KMS-11 (cell line): ENCODE measurements around the gene HOXC5.
A peak's percentile ranks its signal among the peaks of the same experiment; 100 is the strongest.

ENCODE experiments used
- H2AFZ ChIP-seq: fragments of 200-600 bp; sonication (generic); 2 replicates; pipeline ENCODE4 v1.6.1; 2016; ENCODE audit warnings: antibody characterized with exemption, mixed run types, low read depth
- H3K27ac ChIP-seq: fragments of 200-600 bp; sonication (generic); 2 replicates; pipeline ENCODE4 v1.6.1; 2016; ENCODE audit warnings: mild to moderate bottlenecking, mixed run types
- H3K27me3 ChIP-seq: fragments of 200-600 bp; sonication (generic); 2 replicates; pipeline ENCODE4 v1.6.1; 2017; ENCODE audit warnings: mild to moderate bottlenecking, low read depth, mixed run types, moderate library complexity; ENCODE audit not compliant: insufficient read depth
- H3K36me3 ChIP-seq: fragments of 200-600 bp; sonication (generic); 2 replicates; pipeline ENCODE4 v1.6.1; 2017; ENCODE audit warnings: mild to moderate bottlenecking, mixed run types; ENCODE audit not compliant: insufficient read depth
- H3K4me1 ChIP-seq: fragments of 200-600 bp; sonication (generic); 2 replicates; pipeline ENCODE4 v1.6.1; 2016; ENCODE audit warnings: mild to moderate bottlenecking, low read depth, mixed run types; ENCODE audit not compliant: poor library complexity, severe bottlenecking
- H3K4me2 ChIP-seq: fragments of 200-600 bp; sonication (generic); 2 replicates; pipeline ENCODE4 v1.7.0; 2016; ENCODE audit warnings: mild to moderate bottlenecking, mixed run types
- H3K4me3 ChIP-seq: fragments of 200-600 bp; sonication (generic); IDR thresholded peaks from 2 replicates; pipeline ENCODE4 v1.6.1; 2017; ENCODE audit warnings: low read depth, low read length, mixed read lengths; ENCODE audit not compliant: insufficient read depth
- H3K79me2 ChIP-seq: fragments of 200-600 bp; sonication (generic); 2 replicates; pipeline ENCODE4 v1.6.1; 2016; ENCODE audit warnings: low read depth, mixed run types; ENCODE audit not compliant: insufficient read depth
- H3K9ac ChIP-seq: fragments of 200-600 bp; sonication (generic); 2 replicates; pipeline ENCODE4 v1.6.1; 2016; ENCODE audit warnings: mild to moderate bottlenecking, mixed run types
- H4K20me1 ChIP-seq: fragments of 200-600 bp; sonication (generic); 2 replicates; pipeline ENCODE4 v1.6.1; 2016; ENCODE audit warnings: mild to moderate bottlenecking, mixed run types; ENCODE audit not compliant: insufficient read depth
- TF ChIP-seq, protein P1 (sequence below): fragments of 200-600 bp; sonication (generic); conservative IDR thresholded peaks from 2 replicates; pipeline ENCODE4 v1.6.1; 2017; ENCODE audit warnings: low read depth, mild to moderate bottlenecking, antibody characterized with exemption, low read length, moderate library complexity, mixed read lengths

HOXC5 gene

GRCh38 chr12:54010053-54010971 lies 22.5 kb upstream of the HOXC5 start:
- H3K4me3 ChIP-seq: no peak overlapping the region
- peaks cover 98% of the 10 kb centered on the region for H3K27me3 ChIP-seq

GRCh38 chr12:54010972-54011664 lies 21.7 kb upstream of the HOXC5 start:
- Histone ChIP-seq H3K4me1 (peaks cover 14% of the 10 kb centered on the region), H3K4me2 (peak overlapping the region; percentile 9), H3K79me2 (no peaks in the 10 kb centered on the region), H3K9ac (no peak overlapping the region), H3K36me3 (no peaks in the 10 kb centered on the region), H4K20me1 (no peaks in the 10 kb centered on the region), H3K4me3 (no peak overlapping the region), H2AFZ (no peak overlapping the region), H3K27me3 (peaks cover 98% of the 10 kb centered on the region), H3K27ac (no peak overlapping the region)
- TF ChIP-seq, protein P1, sequence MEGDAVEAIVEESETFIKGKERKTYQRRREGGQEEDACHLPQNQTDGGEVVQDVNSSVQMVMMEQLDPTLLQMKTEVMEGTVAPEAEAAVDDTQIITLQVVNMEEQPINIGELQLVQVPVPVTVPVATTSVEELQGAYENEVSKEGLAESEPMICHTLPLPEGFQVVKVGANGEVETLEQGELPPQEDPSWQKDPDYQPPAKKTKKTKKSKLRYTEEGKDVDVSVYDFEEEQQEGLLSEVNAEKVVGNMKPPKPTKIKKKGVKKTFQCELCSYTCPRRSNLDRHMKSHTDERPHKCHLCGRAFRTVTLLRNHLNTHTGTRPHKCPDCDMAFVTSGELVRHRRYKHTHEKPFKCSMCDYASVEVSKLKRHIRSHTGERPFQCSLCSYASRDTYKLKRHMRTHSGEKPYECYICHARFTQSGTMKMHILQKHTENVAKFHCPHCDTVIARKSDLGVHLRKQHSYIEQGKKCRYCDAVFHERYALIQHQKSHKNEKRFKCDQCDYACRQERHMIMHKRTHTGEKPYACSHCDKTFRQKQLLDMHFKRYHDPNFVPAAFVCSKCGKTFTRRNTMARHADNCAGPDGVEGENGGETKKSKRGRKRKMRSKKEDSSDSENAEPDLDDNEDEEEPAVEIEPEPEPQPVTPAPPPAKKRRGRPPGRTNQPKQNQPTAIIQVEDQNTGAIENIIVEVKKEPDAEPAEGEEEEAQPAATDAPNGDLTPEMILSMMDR: no peak

More at GRCh38 chr12:54010053-54010971, 22.5 kb upstream of the HOXC5 start:
- H3K79me2 ChIP-seq: no peaks in the 10 kb centered on the region
- H4K20me1 ChIP-seq: no peaks in the 10 kb centered on the region
- H3K4me2 ChIP-seq: no peak overlapping the region; the same call in 1 of the 2 replicates
- H3K27ac ChIP-seq: no peak overlapping the region
- H3K4me1 ChIP-seq: peaks cover 17% of the 10 kb centered on the region
- H3K36me3 ChIP-seq: no peaks in the 10 kb centered on the region
- no peak overlapping the region for H2AFZ ChIP-seq
- TF ChIP-seq, protein P1: no peak
- no peak overlapping the region for H3K9ac ChIP-seq

GRCh38 chr12:54011665-54012532 lies 21.0 kb upstream of the HOXC5 start:
- Histone ChIP-seq H3K4me3 (no peak overlapping the region), H3K27me3 (peaks cover 97% of the 10 kb centered on the region), H3K4me2 (peak overlapping the region; percentile 9), H3K9ac (no peak overlapping the region), H3K36me3 (no peaks in the 10 kb centered on the region), H2AFZ (no peak overlapping the region), H3K27ac (no peak overlapping the region), H4K20me1 (no peaks in the 10 kb centered on the region), H3K79me2 (no peaks in the 10 kb centered on the region), H3K4me1 (peaks cover 12% of the 10 kb centered on the region)
- TF ChIP-seq, protein P1: no peak
